Thyroid gland (tissue), 4 donors: ENCODE measurements around the gene RELL2. TPM values are rescaled to one million over a fixed set of nuclear protein-coding genes. Genes with fewer than 3 reads are reported as not detected.

Experiments used
- DNase-seq, 2 donors: peaks; one replicate each; pipeline ENCODE4 v3.0.0-alpha.2; 2019
- H3K27ac ChIP-seq, 3 donors: fragments of 200-600 bp; sonication (generic); 1 replicate in 2 of 3; 2 replicates in 1 of 3; pipeline ENCODE4 v1.5.1; 2016 to 2019; ENCODE audit warnings: mild to moderate bottlenecking in 1 of 3, moderate library complexity in 1 of 3
- H3K27me3 ChIP-seq: fragments of 200-600 bp; sonication (generic); one replicate; pipeline ENCODE4 v1.5.1; 2019
- H3K36me3 ChIP-seq, 2 donors: fragments of 200-600 bp; sonication (generic); one replicate each; pipeline ENCODE4 v1.5.1; 2016 to 2019
- H3K4me1 ChIP-seq, 2 donors: fragments of 200-600 bp; sonication (generic); one replicate each; pipeline ENCODE4 v1.5.1; 2017 to 2019
- H3K4me3 ChIP-seq, 3 donors: fragments of 200-600 bp; sonication (generic); replicated peaks in 1 of 3; 1 replicate in 2 of 3; 2 replicates in 1 of 3; pipeline ENCODE4 v1.5.1; 2016; ENCODE audit warnings: mild to moderate bottlenecking in 1 of 3
- H3K9me3 ChIP-seq: fragments of 200-600 bp; sonication (generic); one replicate; pipeline ENCODE4 v1.5.1; 2017
- POLR2A ChIP-seq, 2 donors: fragments of 450-650 bp; IDR thresholded peaks; one replicate each; pipeline ENCODE4 v1.6.1; 2017; ENCODE audit warnings: antibody characterized with exemption in 2 of 2, mild to moderate bottlenecking in 2 of 2, moderate library complexity in 1 of 2
- WGBS, 2 donors: methylation state at CpG; one replicate each; pipeline ENCODE4 v1.1.5; 2017; 5-methylcytosine and 5-hydroxymethylcytosine counted together
- intact Hi-C: fragments of 100-400 bp; cut with DNase I; formaldehyde crosslinking; loops from one replicate; pipeline ENCODE4 v1.15.1; 2023
- total RNA-seq, 4 donors: library from RNA; depleted of rRNA; stranded (reverse); fragments of >200 nt; gene quantifications; one replicate each; pipeline ENCODE4 v1.2.3, GENCODE V29; 2016
- TF ChIP-seq, protein P1 (sequence below), 6 experiments: fragments of 200-600 bp in 3 of 6; fragments of 450-650 bp in 3 of 6; sonication (generic) in 3 of 6; IDR thresholded peaks; one replicate each; pipeline ENCODE4 v1.5.1; 2016 to 2019; ENCODE audit warnings: antibody characterized with exemption in 6 of 6, mild to moderate bottlenecking in 2 of 6, inconsistent platforms in 1 of 6, moderate library complexity in 1 of 6

RELL2 gene
- total RNA-seq, 4 donors from 2014 or later = 2.4 to 5.7 (median 4.6) TPM

DNA sequence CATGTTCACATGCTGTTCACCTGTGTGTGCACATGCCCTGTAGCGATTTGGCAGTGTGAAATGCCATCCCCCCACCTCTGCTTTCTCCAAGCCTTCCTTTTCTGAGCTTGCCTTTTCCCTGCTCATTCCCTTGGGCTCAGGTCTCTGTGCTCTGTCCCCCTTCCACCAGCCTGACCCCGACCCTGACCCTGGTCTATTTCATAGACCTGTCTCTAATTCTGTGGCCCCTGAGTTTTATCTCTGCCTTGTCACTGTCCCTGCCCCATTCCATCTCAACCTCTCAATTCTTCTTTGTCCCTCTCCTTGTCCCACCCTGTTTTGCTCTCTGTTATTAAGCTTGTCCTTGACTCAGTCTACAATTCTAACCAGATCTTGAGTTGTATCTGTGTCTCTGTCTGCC lies 44.5 kb downstream of the RELL2 start:
- TF ChIP-seq POLR2A (IDR thresholded peaks at IDR 0.05) = no peak
- TF ChIP-seq, protein P1, sequence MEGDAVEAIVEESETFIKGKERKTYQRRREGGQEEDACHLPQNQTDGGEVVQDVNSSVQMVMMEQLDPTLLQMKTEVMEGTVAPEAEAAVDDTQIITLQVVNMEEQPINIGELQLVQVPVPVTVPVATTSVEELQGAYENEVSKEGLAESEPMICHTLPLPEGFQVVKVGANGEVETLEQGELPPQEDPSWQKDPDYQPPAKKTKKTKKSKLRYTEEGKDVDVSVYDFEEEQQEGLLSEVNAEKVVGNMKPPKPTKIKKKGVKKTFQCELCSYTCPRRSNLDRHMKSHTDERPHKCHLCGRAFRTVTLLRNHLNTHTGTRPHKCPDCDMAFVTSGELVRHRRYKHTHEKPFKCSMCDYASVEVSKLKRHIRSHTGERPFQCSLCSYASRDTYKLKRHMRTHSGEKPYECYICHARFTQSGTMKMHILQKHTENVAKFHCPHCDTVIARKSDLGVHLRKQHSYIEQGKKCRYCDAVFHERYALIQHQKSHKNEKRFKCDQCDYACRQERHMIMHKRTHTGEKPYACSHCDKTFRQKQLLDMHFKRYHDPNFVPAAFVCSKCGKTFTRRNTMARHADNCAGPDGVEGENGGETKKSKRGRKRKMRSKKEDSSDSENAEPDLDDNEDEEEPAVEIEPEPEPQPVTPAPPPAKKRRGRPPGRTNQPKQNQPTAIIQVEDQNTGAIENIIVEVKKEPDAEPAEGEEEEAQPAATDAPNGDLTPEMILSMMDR (IDR thresholded peaks at IDR 0.05) = no peak
- H3K4me3 ChIP-seq = peak overlapping the region in 1 of 3 donors; percentile 35
- H3K36me3 ChIP-seq = no peaks in the 10 kb centered on the region
- intact Hi-C loops = no loop called here
- H3K27ac ChIP-seq = peak overlapping the region; percentile 48 to 70 (median 63)
- H3K4me1 ChIP-seq = peaks cover 8 to 18% of the 10 kb centered on the region in 2 donors
- WGBS, 2 donors = 57 to 81% methylated on average over 2 of the region's 2 CpGs
- DNase-seq = no peak
- H3K9me3 ChIP-seq = no peaks in the 10 kb centered on the region
- no peaks in the 10 kb centered on the region for H3K27me3 ChIP-seq

DNA sequence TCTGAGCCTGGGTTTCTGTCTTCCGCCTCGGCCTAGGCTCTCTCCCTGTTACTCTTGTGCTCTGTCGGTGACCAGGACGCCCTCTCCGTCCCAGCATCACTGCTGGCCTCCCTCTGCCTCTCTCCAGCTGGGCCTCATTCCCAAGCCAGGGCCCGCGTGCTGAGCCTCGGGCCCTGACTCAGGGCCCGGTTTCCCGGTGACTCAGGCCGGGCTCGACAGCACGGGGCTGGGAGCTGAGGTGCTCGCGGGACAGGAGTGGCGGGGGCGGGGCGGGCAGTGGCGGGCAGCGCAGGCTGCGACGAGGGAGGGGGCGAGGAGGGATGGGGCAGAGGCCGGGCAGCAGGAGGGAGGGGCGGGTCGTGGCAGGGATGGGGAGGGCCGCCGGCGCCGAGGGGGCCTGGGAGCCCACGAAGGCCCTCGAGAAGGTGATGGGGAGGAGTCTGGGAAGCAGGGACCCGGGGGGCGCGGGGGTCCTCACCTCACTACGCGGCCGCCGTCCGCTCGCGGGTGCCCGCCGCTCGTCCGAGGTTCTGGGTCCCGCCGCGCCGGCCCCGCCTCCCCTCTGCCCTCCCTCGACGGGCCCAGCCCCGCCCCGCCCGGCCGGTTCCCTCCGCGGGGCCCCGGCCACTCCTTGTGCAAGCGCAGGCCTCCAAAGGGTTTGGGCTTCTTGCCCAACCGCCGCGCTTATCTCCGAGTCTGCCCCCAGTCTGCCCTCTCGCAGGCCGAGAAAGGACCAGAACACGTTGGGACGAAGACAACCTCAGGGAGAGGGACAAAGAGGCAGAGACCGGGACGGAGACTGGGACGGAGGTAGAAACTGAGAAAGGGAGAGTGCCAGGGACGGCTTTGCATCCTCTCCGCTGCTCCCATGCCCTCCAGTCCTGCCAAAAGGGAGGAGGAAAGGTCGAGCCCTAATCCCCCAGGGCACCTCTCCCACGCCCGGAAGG lies 45.2 kb downstream of the RELL2 start, which contains the start of gene ARAP3:
TSS of gene ARAP3 (minus strand) at position 536 of the 947 bp plus-strand sequence. CDS start 1,744 bp downstream, outside the sequence.
- Histone ChIP-seq H3K9me3 (no peaks in the 10 kb centered on the region), H3K4me3 (peak within 1 kb of the TSS in 1 of 3 donors; percentile 35), H3K4me1 (peaks cover 8 to 18% of the 10 kb centered on the region in 2 donors), H3K36me3 (no peaks in the 10 kb centered on the region), H3K27ac (peak within 1 kb of the TSS; percentile 48 to 70 (median 63)), H3K27me3 (no peaks in the 10 kb centered on the region)
- DNase-seq = peak; percentile 79 to 85
- intact Hi-C loops = no loop called here
- TF ChIP-seq POLR2A (IDR thresholded peaks at IDR 0.05) = no peak
- 9 to 16% methylated on average over 24 to 46 of the region's 77 CpGs for WGBS, 2 donors

DNA sequence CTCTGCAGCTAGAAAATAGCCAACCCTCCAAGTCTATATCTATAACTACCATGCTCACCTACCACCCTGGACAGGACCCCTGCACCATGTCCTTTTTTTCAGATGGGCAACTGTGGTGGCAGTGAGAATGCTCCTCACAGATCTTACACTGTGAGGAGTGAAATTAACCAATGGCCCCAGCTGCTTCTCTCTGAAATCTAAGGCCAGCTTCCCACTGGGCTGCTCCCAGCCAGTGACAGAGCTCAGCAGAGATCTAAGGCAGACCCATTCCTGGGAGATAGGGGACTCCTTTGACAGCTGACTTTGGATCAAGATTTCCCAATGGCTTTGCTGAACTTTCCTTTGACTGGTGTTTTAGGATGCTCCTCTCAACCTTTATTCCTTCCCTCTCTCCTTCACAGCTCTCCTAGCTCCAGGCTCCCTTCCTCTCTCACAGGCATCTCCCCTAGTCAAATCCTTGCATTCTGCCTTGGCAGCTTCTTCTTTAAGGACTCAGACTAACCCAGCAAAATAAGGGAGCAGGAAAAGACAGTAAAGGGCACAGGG lies 46.9 kb downstream of the RELL2 start:
- Histone ChIP-seq H3K4me1 (peaks cover 8 to 18% of the 10 kb centered on the region in 2 donors), H3K27ac (no peak overlapping the region), H3K4me3 (no peak overlapping the region), H3K27me3 (no peaks in the 10 kb centered on the region), H3K36me3 (no peaks in the 10 kb centered on the region), H3K9me3 (no peaks in the 10 kb centered on the region)
- DNase-seq = no peak
- intact Hi-C loops = no loop called here
- TF ChIP-seq, protein P1 (IDR thresholded peaks at IDR 0.05) = no peak
- no peak for TF ChIP-seq POLR2A (IDR thresholded peaks at IDR 0.05)

DNA sequence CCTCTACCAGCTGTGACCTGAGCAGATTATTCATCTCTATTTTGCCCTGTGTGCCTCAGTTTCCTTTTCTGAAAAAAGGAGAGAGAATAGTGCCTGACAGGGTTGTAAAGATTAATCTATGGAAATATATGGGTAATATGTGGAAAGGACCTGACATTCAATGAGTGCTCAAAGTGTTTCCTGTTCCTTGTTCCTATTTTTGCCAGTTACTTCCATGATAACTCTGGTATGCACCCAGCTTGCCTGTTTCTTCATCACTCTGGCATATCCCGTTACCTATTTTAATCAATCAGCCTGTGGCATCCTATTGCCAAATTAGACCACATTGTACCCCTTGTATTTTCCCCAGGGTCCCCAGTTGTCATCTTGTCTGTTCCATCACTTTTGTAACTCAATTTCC lies 48.8 kb downstream of the RELL2 start:
- 83 to 98% methylated on average over 1 of the region's 1 CpG for WGBS, 2 donors

DNA sequence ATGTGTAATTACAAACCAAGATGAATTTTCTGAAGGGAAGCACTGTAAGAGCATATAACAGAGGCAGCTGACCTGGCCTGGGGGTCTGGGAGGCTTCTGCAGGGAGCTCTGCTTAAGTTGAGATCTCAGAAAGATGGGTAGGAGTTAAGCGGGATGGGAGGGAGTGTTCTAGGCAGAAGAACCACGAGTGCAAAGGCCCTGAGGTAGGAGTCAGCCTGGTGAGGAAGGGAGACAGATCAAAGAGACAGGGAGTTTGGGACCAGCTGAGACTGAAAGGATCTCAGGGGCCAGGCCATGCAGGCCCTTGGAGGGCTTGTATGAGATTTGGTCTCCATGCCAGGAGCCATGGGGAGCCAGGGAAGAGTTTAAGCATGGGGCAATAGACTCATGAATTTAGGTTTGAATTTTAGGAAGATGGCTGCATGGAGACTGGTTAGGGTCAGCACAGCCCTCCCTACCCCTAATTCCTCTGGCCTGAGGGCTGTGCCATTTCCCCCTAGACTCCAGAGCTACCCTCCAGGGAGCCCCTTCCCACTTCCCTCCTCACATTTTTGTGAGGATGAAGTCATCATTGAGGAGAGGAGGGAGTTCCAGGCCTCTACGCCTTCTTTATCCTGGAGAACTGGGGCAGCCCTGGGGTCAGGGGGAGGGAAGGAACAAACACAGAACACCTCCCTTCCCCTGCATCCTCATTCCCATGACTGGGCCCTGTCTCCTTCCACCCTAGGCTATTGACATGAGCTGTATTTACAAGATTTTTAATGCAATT lies 50.0 kb downstream of the RELL2 start:
- intact Hi-C loops = no loop called here
- Histone ChIP-seq H3K4me1 (peaks cover 5 to 9% of the 10 kb centered on the region in 2 donors), H3K27ac (no peak overlapping the region)

More for the DNA sequence above, 48.8 kb downstream of the RELL2 start:
- Histone ChIP-seq H3K9me3 (no peaks in the 10 kb centered on the region), H3K27ac (no peak overlapping the region), H3K36me3 (no peaks in the 10 kb centered on the region), H3K27me3 (no peaks in the 10 kb centered on the region), H3K4me1 (peaks cover 8 to 18% of the 10 kb centered on the region in 2 donors), H3K4me3 (no peak overlapping the region)
- no peak for DNase-seq
- intact Hi-C loops = no loop called here
- TF ChIP-seq, protein P1 (IDR thresholded peaks at IDR 0.05) = no peak
- TF ChIP-seq POLR2A (IDR thresholded peaks at IDR 0.05) = no peak

More for the DNA sequence above, 50.0 kb downstream of the RELL2 start:
- no peaks in the 10 kb centered on the region for H3K9me3 ChIP-seq
- H3K4me3 ChIP-seq = no peak overlapping the region
- no peaks in the 10 kb centered on the region for H3K36me3 ChIP-seq
- H3K27me3 ChIP-seq = no peaks in the 10 kb centered on the region
- no peak for TF ChIP-seq POLR2A (IDR thresholded peaks at IDR 0.05)
- TF ChIP-seq, protein P1 (IDR thresholded peaks at IDR 0.05) = no peak
- 77 to 82% methylated on average over 3 of the region's 3 CpGs for WGBS, 2 donors
- DNase-seq = no peak
